NCI-H748 (cell line): ENCODE results near the gene TNIK.
A peak's percentile ranks its signal among the peaks of the same experiment; 100 is the strongest.

Source experiments
- DNase-seq: peaks from one replicate; lab custom pipeline; 2025; ENCODE audit not compliant: unreplicated experiment; lab: John Stamatoyannopoulos, UW

TNIK gene

DNA sequence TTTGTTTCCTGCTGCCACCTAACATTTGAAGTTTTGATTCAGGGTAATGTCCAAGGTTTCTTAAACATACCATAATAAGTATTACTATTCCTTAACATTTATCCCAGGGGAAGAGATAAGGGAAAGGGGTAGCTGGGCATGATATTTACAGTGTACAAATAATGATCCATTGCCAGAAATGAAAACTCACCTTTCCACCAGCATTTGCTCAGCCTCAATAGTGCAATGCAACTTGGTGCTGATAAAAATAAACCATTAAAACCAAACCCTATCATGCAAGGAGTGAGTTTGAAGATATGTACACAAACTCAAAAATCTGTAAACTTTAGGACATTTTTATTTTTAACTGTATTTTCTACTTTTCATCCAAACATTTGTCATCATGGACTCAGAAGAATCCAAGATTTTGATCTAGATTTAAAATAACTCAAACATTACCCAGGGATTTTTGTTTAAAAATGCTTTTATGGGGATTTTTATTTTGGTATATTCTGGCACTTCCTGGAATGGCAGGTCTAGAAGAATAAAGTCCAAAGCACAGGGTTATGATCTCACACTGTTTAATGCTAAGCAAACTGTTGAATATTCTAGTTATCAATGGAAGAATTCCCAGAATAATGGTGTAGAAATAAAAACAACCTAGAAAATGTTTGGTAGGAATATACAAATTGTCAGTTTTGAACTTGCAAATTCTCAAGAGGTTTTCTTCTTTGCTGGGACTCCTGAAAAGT is 401.2 kb downstream of the TNIK start:
- DNase-seq: no peak

- DNase-seq: no peak
Measured at GRCh38 chr3:171058058-171058457, 402.1 kb downstream of the TNIK start.

- DNase-seq: no peak
Measured at GRCh38 chr3:171057072-171057471, 403.1 kb downstream of the TNIK start.

DNA sequence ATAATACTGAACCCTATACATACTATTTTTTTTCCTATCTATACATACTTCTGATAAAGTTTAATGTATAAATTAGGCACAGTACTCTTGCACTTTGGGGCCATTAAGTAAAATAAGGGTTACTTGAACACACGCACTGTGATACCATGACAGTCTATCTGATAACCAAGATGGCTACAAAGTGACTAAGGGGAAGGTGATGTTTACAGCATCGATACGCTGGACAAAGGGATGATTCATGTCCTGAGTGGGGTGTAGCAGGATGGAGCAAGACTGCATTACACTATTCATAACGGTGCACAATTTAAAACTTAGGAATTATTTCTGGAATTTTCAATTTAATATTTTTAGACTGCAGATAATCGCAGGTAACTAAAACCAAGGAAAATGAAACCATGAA is 403.7 kb downstream of the TNIK start:
- no peak for DNase-seq

DNA sequence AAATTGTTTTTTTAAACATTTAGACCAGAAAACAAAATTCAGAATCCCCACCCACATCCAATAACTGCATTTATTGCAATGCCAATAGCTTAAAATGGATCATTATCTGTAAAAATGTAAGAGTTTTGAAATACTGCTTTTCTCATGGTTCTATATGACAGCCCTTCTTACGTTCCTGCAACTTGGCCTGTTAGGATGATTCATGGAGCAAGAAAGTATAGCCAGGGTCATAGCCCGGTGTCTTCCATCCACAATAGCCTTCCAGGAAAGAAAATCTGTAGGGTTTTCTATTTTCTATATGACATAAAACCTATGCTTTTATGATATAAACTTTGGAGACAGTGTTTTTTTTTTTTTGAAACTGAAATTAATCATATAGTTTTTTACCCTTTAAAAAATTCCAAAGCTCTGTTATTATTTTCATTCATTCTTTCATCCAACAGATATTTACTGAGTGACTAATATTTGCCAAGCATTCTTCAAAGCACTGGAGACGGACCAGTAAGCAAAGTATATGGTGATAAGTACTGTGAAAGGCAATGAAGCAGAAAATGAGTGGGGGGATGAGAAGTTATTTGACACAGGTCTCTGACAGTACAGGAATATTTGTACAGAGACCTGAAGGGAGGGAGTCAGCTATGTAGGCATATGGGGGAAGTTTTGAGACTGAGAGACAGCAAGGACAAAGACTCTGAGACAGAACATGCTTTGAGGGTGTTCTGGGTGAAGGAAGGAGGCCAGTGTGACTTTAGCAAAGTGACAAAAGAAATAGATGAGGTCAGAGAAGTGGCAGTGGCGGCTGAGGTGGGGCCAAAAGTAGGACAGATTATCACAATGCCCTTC is 404.6 kb downstream of the TNIK start:
- DNase-seq: no peak

- no peak for DNase-seq
Measured at GRCh38 chr3:171054921-171055320, 405.3 kb downstream of the TNIK start.

- no peak for DNase-seq
Measured at GRCh38 chr3:171054231-171054630, 406.0 kb downstream of the TNIK start.

DNA sequence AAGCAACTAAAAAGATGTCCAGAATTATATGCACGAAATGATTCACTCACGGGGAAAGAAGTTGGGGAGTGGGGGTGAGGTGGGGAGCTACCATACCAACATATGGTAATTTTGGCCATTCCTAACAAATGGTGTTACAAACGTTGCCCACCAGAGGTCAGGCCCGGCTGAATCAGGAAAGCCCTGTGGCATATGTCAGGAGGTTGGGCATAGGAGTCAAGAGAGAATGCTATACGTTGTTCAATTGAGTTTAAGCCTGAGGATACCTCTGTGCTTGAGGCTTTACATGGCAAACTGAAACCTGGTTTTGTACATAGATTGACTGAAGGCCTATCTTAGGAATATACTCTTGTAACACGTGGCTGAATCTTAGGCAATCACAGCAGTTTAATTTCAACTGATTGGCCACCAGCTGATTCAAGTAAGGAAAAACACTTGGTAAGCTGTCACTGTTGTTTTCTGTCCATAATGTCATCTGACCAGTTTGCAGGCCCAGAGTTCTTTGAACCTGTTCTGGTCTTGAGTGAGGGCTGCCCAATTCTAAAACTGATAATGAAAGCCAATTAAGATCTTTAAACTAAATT is 410.3 kb downstream of the TNIK start:
- peak; percentile 58 for DNase-seq

DNA sequence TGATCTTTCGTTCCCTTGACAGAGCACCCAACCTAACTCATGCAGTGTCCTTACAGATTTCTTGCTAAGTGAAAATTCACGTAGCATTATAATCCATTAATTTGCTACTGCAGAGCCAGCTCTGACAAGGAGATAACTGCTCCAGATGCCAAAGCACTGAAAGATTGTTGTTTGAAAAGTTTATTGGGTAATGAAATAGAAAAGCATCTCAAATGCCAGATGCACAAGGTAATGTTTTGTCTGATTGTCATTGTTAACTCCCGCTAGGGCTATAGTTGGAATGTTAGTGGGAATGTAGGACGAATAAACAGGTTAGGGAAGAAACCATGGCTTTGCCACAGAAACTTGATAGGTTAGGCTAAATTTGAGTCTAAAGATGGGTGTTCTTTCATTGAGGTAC is 413.4 kb downstream of the TNIK start:
- DNase-seq: no peak

DNA sequence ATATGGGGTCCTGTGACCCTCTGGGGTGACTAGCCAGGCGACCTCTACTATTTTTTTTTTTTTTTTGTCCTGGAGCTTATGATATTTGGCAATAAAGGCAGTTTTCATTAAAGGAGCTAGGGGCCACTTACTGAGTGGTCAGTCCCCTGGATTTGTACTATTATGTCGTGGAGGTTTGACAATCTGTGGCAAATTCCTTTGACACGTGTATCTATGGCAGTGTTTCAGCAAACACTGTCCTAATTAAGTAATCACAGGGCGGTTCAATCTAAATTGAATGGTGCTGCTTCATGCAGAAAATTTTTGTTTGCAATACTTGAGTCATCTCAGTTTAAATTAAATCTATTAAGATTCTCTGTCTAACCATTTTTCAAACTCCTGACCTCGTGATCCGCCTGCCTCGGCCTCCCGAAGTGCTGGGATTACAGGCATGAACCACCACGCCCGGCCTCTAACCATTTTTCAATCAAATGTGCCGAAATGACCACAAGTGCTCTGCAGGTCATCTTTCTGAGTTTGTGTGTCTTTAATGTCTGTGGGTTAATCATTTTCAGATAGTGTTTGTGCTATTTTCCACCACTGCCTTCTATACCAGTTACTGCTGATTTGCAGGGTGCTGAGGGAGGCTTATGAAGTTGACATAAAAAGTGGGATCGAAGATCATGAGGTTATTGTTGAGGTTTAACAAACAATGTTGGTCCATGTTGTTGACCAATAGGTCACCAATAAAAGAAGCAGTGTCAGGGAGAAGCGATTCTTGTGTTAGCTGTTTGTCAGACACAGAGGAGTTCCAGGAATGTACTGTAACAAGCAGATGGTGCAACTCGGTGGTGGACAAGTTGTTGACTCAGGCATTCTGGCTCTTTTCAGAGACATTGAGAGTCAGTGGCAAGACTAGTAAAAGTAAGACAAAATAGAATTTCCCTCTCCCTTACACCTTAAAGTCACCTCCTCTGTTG is 415.1 kb downstream of the TNIK start:
- peak; percentile 27 for DNase-seq

DNA sequence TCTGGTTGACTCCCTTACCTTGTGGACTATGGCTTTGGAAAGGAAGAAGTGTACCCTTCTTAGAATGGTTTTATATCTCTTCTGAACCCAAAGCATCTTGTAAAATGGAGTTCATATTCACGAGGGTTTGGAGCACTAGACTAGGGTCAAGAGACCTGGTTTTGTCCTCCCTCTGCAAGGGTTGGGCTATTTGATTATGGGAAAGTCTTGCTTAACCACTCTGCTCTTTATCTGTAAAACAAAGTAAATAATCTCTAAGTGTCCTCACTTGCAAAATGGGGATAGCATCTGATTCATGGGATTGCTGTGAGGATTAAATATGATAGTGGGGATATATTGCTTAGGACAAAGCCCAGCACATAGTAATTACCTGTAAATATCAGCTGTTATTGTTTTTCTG is 415.8 kb downstream of the TNIK start:
- peak; percentile 6 for DNase-seq

- DNase-seq: no peak
Measured at GRCh38 chr3:171039674-171040073, 420.5 kb downstream of the TNIK start.

DNA sequence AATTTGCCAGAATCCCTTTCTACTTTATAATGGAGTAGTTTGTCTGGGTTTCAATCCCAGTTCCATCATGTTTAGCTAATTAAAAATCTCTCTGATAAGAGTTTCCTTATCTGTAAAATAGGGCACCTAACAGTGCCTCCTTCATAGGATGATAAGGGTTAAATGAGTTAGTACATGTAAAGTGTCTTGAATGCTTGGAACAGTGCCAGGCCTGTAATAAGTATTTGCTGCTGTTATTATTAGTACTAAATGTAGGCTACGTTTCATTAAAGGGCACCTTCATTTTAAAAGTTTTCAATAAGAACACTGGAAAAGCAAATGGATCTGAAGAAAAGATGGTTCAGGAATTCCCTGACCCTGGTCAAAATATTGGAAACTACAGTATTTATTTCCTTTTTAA is 421.9 kb downstream of the TNIK start:
- DNase-seq: no peak

- DNase-seq: no peak
Measured at GRCh38 chr3:171028779-171029232, 431.4 kb downstream of the TNIK start.

- DNase-seq: peak; percentile 46
Measured at GRCh38 chr3:171028025-171028778, 432.0 kb downstream of the TNIK start.

DNA sequence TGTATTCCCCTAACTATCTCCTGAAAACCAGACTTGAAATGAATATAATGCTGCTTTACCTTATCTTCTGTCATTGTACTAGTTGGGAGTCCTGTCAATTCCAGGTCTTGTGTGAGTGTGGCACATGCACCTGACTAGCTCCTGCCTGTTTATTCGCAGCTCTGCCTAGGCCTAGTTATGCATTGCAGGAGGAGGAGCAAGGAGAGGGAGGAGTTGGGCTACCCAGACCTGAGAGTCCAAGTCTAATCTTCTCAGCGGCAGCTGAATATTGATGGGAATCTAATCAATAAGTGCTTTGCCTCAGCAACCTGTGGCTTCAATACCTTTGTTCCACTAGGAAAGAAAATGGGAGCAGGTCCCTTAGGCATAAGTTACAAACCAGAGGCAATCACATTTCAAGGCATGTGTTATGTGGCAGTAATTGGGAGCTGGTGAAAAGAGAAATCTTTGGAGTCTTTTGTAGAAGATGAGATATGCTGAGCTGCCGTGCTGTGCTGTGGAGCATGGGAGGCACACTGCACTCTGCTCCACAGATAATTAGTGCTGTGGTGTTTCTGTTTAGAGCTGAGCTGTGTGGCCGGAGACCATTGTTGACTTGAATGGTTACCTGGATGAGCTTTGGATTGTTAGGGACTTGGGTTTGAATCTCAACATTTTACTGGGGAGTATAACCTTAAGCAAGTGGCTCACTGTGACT is 433.5 kb downstream of the TNIK start, which contains the start of gene SLC2A2:
SLC2A2 (minus strand) TSS at position 124 of the 697 bp plus-strand sequence; CDS start at position 74, 50 bp downstream.
- DNase-seq: no peak

- DNase-seq: no peak
Measured at GRCh38 chr3:171023566-171023965, 436.6 kb downstream of the TNIK start.

DNA sequence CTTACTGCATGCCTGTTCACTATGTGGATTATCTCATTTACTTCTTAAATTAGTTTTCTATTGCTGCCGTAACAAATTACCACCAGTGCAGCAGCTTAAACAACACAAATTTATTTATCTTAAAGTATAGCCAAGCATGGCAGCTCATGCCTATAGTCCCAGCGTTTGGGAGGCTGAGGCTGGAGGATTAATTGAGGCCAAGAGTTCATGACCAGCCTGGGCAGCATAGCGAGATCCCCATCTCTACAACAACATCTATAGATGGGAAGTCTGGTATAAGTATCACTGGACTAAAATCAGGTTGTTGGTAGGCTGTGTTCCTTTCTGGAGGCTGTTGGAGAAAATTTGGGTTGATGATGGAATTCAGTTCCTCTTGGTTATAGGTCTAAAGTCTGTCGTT is 438.8 kb downstream of the TNIK start:
- no peak for DNase-seq

DNA sequence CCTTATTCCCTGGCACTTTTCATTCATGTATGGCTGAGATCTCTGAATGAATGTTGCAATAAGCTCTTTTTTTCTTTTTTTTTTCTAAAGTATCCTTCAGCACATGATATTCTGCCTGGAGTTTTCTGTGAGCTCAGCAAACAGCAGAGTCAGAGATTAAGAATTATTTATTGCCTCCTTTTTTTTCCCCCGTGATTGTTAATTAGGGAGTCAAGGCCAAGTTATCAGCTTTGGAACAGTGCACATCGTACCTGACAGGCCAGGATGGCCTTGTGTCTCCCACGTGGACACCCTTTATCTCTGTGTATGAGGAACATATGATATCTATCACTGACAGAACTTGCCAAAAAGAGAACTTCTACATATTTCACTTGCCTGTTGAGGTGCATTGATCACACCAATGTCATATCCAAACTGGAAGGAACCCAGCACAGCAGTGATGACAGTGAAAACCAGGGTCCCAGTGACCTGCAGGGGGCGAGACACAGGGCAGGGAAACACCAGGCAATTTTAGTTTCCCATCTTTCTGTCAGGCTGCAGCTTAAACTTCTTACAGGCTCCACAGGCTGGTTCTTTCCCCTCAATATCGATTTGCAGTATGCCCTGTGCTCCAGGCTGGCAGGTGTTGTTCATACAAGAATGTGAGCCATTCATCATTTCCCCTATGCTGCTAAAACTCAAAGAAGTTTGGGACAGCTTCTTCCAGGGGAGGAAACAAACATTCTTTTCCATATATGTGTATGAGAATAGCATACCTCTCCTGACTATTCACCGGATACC is 441.9 kb downstream of the TNIK start:
- no peak for DNase-seq
